ENCODE results near the gene MTERF4. TPM values are rescaled to one million over a fixed set of nuclear protein-coding genes. Genes with fewer than 3 reads are reported as not detected.

Gene MTERF4
- total RNA-seq, 1 donor from 2014 or later, result 63.5 TPM

DNA sequence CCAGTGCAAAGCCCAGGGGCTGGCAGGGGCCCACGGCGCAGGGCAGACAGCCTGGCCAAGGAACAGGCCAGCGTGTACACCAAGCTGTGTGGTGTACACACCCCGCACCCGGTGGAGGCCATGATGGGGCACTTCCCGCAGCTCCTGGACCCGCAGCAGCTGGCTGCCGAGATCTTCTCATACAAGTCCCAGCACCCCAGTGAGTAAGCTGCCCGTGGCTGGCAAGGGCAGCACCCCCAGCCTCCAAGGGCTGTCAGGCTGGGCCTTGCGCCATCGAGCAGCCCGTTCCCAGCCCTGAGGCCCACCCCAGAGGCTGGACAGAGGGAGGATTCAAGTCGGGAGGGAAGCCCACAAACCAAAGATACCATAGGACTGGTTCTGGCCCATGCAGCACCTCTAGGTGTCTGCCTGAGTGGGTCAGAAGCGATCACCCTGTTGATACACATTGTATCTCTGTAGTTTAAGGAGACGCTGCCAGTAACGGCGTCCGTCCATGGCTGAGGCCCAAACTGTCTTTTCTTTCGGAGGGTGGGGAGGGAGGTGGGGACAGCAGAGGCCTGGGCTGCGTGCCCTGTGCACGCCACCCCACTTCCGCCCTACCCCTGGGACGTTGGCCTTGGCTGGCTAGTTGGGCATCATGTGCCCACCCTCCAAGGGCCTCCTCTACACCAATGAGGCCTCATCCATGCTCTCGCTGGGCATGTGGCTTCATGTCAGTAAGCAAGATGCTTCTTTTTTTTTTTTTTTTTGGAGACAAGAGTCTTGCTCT is 16.8 kb upstream of the MTERF4 start:
- no peak for DNase-seq
- Mint-ChIP-seq H3K9me3 (ENCODE audit: unreplicated experiment) (peaks cover 3% of the 10 kb centered on the region), H3K4me3 (ENCODE audit: unreplicated experiment) (no peak overlapping the region), H3K27me3 (ENCODE audit: unreplicated experiment) (peaks cover 4% of the 10 kb centered on the region), H3K4me1 (ENCODE audit: low read depth, unreplicated experiment) (peaks cover 1% of the 10 kb centered on the region), H3K36me3 (ENCODE audit: unreplicated experiment) (peaks cover 5% of the 10 kb centered on the region), H3K27ac (ENCODE audit: unreplicated experiment) (no peak overlapping the region)
- TF ChIP-seq, protein P1, sequence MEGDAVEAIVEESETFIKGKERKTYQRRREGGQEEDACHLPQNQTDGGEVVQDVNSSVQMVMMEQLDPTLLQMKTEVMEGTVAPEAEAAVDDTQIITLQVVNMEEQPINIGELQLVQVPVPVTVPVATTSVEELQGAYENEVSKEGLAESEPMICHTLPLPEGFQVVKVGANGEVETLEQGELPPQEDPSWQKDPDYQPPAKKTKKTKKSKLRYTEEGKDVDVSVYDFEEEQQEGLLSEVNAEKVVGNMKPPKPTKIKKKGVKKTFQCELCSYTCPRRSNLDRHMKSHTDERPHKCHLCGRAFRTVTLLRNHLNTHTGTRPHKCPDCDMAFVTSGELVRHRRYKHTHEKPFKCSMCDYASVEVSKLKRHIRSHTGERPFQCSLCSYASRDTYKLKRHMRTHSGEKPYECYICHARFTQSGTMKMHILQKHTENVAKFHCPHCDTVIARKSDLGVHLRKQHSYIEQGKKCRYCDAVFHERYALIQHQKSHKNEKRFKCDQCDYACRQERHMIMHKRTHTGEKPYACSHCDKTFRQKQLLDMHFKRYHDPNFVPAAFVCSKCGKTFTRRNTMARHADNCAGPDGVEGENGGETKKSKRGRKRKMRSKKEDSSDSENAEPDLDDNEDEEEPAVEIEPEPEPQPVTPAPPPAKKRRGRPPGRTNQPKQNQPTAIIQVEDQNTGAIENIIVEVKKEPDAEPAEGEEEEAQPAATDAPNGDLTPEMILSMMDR (IDR thresholded peaks at IDR 0.05; ENCODE audit: partially characterized antibody, unreplicated experiment), result no peak

DNA sequence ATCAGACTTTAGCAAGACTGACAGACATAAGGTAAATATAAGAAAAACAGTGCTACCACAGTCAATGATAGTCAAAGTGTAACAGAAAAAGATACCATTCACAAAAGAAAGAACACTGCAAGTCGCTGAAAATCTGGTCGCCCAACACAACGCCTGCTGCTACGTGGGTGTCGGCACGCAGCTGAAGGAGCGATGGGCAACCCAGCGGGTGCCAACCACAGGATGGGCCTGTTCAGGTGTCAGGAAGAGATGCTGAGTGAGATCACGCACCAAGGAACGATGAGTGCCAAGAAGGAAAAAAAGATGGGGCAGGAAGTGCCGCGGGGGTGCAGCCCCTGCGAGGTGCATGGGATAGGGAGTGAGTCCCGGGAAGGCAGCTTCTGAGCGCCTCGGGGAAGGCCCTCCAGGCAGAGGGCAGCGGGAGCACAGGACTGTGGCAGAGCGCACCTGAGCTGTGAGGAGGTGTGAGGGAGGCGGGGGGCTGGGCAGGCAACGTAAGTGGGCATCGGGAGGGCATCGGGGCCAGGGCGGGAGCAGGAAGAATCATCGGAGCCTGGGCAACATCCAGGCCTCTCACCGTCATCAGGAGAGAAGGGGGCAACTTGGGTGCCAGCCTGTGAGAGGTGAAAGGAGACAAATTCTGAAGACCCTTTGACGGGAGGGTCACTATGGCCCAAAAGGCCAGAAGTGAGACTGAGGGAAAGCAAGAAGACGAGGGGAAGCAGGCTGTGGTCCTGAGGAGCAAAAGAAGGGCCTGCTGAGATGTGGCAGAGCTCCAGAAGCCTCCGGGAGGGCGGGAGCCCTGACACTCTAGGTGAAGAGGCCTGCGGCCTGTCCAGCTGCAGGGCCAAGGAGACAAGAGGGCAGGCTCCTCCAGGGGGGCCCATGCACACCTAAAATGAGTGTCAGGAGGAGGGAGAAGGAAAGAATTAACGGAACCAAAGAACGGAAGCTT is 14.8 kb upstream of the MTERF4 start:
- Mint-ChIP-seq H3K4me1 (ENCODE audit: low read depth, unreplicated experiment) (no peaks in the 10 kb centered on the region), H3K4me3 (ENCODE audit: unreplicated experiment) (no peak overlapping the region), H3K27ac (ENCODE audit: unreplicated experiment) (peak overlapping the region; percentile 23), H3K36me3 (ENCODE audit: unreplicated experiment) (peaks cover 5% of the 10 kb centered on the region), H3K9me3 (ENCODE audit: unreplicated experiment) (peaks cover 3% of the 10 kb centered on the region), H3K27me3 (ENCODE audit: unreplicated experiment) (peaks cover 4% of the 10 kb centered on the region)
- TF ChIP-seq, protein P1 (IDR thresholded peaks at IDR 0.05; ENCODE audit: partially characterized antibody, unreplicated experiment), result no peak
- no peak for DNase-seq

DNA sequence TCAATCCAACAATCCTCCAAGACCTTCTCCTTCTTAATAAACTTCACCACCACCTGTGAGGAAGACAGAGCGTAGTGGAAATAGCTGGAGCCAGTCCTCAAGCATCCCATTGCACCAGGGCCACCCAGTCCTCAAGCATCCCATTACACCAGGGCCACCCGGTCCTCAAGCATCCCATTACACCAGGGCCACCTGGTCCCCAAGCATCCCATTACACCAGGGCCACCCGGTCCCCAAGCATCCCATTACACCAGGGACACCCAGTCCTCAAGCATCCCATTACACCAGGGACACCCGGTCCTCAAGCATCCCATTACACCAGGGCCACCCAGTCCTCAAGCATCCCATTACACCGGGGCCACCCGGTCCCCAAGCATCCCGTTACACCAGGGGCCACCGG is 13.3 kb upstream of the MTERF4 start:
- peaks cover 5% of the 10 kb centered on the region for H3K27me3 Mint-ChIP-seq (ENCODE audit: unreplicated experiment)
- no peak overlapping the region for H3K27ac Mint-ChIP-seq (ENCODE audit: unreplicated experiment)
- peaks cover 4% of the 10 kb centered on the region for H3K4me1 Mint-ChIP-seq (ENCODE audit: low read depth, unreplicated experiment)
- peaks cover 3% of the 10 kb centered on the region for H3K9me3 Mint-ChIP-seq (ENCODE audit: unreplicated experiment)
- no peak overlapping the region for H3K4me3 Mint-ChIP-seq (ENCODE audit: unreplicated experiment)
- TF ChIP-seq, protein P1 (IDR thresholded peaks at IDR 0.05; ENCODE audit: partially characterized antibody, unreplicated experiment), result no peak
- DNase-seq, result no peak
- H3K36me3 Mint-ChIP-seq (ENCODE audit: unreplicated experiment), result no peaks in the 10 kb centered on the region

DNA sequence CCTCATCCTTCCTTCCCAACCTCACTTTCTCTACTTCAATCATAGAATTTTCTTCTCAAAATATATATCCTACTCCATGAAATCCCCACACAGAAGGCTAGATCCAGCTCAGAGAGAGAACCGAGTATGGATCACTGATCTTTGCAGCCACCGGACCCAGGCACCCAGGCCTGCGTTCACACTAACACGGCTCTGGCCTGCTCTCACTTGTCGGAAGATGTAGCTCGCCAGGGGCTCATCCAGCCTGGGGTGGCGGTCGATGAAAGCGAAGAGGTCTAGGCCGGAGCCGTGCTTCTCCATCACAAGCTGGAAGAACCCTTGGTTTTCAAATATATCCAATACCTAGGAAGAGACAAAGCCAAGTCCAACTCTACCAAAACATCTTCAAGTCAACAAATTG is 12.7 kb upstream of the MTERF4 start:
- Mint-ChIP-seq H3K27me3 (ENCODE audit: unreplicated experiment) (peaks cover 5% of the 10 kb centered on the region), H3K4me1 (ENCODE audit: low read depth, unreplicated experiment) (peaks cover 8% of the 10 kb centered on the region), H3K27ac (ENCODE audit: unreplicated experiment) (no peak overlapping the region), H3K4me3 (ENCODE audit: unreplicated experiment) (no peak overlapping the region), H3K9me3 (ENCODE audit: unreplicated experiment) (peaks cover 3% of the 10 kb centered on the region), H3K36me3 (ENCODE audit: unreplicated experiment) (no peaks in the 10 kb centered on the region)
- no peak for DNase-seq
- TF ChIP-seq, protein P1 (IDR thresholded peaks at IDR 0.05; ENCODE audit: partially characterized antibody, unreplicated experiment), result no peak
